DLD1 (cell line): ENCODE measurements around the gene KCNN4.
"Not testable (repeated sequence)": the region's sequence is repeated elsewhere in the genome, so short reads cannot be mapped to it uniquely, and the experiment has no call there.

Experiments
- in situ Hi-C: cut with HindIII; loops from 2 replicates; pipeline ENCODE4 v1.10.0; 2017; ENCODE audit warnings: low sequenced_read_pairs

KCNN4 gene

GRCh38 chr19:43780706-43781525, at the start of gene KCNN4:
Gene KCNN4, minus strand, starts transcription at chr19:43780973. Its CDS starts 112 bp downstream, at chr19:43780861.
- in situ Hi-C loops, result no loop called here

GRCh38 chr19:43826787-43827754, 46.3 kb upstream of the KCNN4 start, which contains the start of gene ZNF283:
Gene ZNF283, plus strand, starts transcription at chr19:43827321. Its CDS starts 6,184 bp downstream, at chr19:43833505.
- in situ Hi-C loops, result no loop called here

- in situ Hi-C loops, result not testable (repeated sequence)
Observed at GRCh38 chr19:43824572-43824971, 43.8 kb upstream of the KCNN4 start.

- in situ Hi-C loops, result not testable (repeated sequence)
Observed at GRCh38 chr19:43823856-43824255, 43.1 kb upstream of the KCNN4 start.

- in situ Hi-C loops, result no loop called here
Observed at GRCh38 chr19:43820884-43821215, 40.1 kb upstream of the KCNN4 start.

- in situ Hi-C loops, result no loop called here
Observed at GRCh38 chr19:43820098-43820883, 39.5 kb upstream of the KCNN4 start.

- in situ Hi-C loops, result no loop called here
Observed at GRCh38 chr19:43818500-43818899, 37.7 kb upstream of the KCNN4 start.

GRCh38 chr19:43817454-43817853, 36.7 kb upstream of the KCNN4 start:
- in situ Hi-C loops, result not testable (repeated sequence)

GRCh38 chr19:43814663-43815352, 34.0 kb upstream of the KCNN4 start:
- in situ Hi-C loops, result no loop called here

- in situ Hi-C loops, result no loop called here
Observed at GRCh38 chr19:43812688-43813087, 31.9 kb upstream of the KCNN4 start.

GRCh38 chr19:43812259-43812658, 31.5 kb upstream of the KCNN4 start:
- in situ Hi-C loops, result no loop called here

GRCh38 chr19:43811837-43812236, 31.1 kb upstream of the KCNN4 start:
- in situ Hi-C loops, result no loop called here

- in situ Hi-C loops, result no loop called here
Observed at GRCh38 chr19:43809762-43810696, 29.3 kb upstream of the KCNN4 start.

- in situ Hi-C loops, result no loop called here
Observed at GRCh38 chr19:43807651-43808050, 26.9 kb upstream of the KCNN4 start.

GRCh38 chr19:43806848-43807247, 26.1 kb upstream of the KCNN4 start:
- in situ Hi-C loops, result no loop called here

GRCh38 chr19:43806401-43806800, 25.6 kb upstream of the KCNN4 start:
- in situ Hi-C loops, result not testable (repeated sequence)

- in situ Hi-C loops, result no loop called here
Observed at GRCh38 chr19:43804432-43804831, 23.7 kb upstream of the KCNN4 start.

- in situ Hi-C loops, result no loop called here
Observed at GRCh38 chr19:43802216-43802951, 21.6 kb upstream of the KCNN4 start, which contains the start of gene LYPD5. Gene LYPD5, minus strand, starts transcription at chr19:43802447. Its CDS starts 67 bp downstream, at chr19:43802380.
